HT1080 (cell line): Measurements from ENCODE around the gene QSOX2. TPM values are rescaled to one million over a fixed set of nuclear protein-coding genes. Genes with fewer than 3 reads are reported as not detected.

Source experiments
- DNase-seq: peaks from one replicate; pipeline ENCODE4 v3.0.0-alpha.2; 2015; ENCODE audit warnings: low read depth
- polyA plus RNA-seq, 2 experiments: library from polyadenylated mRNA; depleted of rRNA; stranded (reverse); fragments of >200 nt; gene quantifications; 2 replicates each; pipeline ENCODE4 v1.2.3, GENCODE V29; 2015
- total RNA-seq: library from RNA; depleted of rRNA; stranded (reverse); fragments of >200 nt; shearing (Covaris generic); gene quantifications from 2 replicates; pipeline ENCODE4 v1.2.3, GENCODE V29; 2014; rRNA removed

Gene QSOX2
- 20.1 and 21.7 TPM in 2 replicates for total RNA-seq
- 31.6 and 33.4 TPM in 2 replicates for polyA plus RNA-seq (2015; cell fraction: cytosol; rRNA removed)
- 86.5 and 87.5 TPM in 2 replicates for polyA plus RNA-seq (2015; cell fraction: nucleus; rRNA removed)

DNA sequence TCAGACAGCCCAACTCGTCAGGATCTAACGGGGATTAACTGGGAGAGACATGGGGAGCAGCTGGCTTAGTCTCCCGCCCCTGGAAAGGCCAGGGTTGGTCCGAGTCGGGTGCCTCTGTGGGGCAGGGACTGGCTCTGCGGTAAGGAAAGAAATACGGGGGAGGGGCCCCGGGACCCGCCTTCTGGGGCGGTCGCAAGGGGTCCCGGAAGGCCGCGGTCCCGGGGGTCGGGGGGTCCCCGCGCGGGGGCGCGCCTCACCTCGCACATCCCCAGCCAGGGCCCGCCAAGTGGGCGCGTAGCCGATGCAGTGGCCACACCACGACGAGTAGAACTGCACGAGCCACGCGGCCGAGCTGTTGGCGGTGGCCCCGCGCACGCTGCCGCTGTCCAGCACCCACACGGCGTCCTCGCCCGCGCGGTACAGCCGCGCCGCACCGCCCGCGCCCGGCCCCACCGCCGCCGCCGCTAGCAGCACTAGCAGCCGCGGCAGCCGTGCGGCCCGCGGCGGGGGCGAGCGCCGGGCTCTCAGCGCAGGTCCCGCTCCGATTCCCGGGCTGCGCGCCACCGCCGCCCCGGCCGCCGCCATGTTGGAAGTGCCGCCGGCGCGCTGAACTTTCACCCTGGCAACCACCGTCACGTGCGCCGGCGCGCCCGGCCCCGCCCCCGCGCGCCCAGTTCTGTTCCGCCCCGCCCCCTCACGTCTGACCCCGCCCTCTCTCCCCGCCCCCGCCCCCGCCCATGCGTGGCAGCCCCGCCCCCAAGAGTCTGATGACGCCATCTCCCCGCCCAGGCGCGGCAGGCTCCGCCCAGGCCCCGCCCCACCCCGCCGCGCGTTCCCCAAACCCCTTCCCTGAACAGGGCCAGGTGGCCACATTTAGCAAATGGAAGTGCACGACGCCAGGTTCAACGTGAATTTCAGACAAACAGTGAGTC is at the start of gene QSOX2:
QSOX2 (minus strand) TSS at position 594 of the 932 bp plus-strand sequence; CDS start at position 585, 9 bp downstream.
- DNase-seq = no peak

GRCh38 chr9:136295055-136295454 is 49.4 kb upstream of the QSOX2 start:
- no peak for DNase-seq

- DNase-seq = no peak
Observed at GRCh38 chr9:136294437-136294836, 48.8 kb upstream of the QSOX2 start.

DNA sequence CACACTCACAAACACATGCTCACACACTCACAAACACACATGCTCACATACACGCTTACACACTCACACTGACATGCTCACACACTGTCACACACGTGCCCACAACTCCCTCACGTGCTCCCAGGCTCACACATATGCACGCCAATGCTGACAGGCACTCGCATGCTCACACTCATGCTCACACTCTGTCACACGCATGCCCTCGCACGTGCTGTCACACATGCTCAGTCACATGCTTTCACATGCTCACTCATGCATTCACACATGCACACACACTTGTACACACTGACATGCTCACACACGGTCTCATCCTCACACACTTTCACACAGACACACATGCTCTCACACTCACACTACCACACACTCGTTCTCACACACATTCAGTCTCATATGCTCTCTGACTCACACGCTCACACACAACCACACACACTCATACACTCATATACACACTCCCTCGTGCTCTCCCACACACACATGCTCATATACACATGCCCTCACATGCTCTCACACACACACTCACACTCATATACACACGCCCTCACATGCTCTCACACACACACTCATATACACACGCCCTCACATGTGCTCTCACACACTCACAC is 48.0 kb upstream of the QSOX2 start:
- no peak for DNase-seq

- DNase-seq = no peak
Observed at GRCh38 chr9:136292591-136293448, 47.2 kb upstream of the QSOX2 start.

DNA sequence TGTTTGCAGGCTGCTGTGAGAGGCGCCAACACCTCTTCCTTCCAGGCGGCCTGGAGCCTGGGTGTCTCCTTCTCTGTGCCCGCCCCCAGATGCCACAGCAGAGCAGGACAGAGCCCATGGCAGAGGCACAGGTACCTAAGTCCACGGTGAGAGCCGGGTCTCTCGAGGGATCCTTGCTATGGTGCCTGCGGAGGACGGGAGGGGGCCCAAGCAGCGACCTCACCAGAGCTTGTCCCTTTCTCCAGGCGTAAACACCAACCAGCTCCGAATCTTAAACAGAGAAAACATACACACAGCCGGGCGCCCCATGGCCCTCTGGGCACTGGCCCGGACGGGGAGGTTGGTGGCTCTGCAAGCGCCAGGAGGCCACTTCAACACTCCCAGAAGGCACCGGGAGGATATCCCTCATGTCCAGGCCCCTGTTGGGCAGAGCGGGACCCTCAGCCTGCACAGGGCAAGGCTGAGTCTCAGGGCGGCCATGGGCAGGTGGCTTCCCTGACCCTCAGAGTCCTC is 46.5 kb upstream of the QSOX2 start:
- no peak for DNase-seq

- DNase-seq = no peak
Observed at GRCh38 chr9:136291306-136292025, 45.9 kb upstream of the QSOX2 start.

GRCh38 chr9:136290508-136291000 is 44.9 kb upstream of the QSOX2 start:
- no peak for DNase-seq

DNA sequence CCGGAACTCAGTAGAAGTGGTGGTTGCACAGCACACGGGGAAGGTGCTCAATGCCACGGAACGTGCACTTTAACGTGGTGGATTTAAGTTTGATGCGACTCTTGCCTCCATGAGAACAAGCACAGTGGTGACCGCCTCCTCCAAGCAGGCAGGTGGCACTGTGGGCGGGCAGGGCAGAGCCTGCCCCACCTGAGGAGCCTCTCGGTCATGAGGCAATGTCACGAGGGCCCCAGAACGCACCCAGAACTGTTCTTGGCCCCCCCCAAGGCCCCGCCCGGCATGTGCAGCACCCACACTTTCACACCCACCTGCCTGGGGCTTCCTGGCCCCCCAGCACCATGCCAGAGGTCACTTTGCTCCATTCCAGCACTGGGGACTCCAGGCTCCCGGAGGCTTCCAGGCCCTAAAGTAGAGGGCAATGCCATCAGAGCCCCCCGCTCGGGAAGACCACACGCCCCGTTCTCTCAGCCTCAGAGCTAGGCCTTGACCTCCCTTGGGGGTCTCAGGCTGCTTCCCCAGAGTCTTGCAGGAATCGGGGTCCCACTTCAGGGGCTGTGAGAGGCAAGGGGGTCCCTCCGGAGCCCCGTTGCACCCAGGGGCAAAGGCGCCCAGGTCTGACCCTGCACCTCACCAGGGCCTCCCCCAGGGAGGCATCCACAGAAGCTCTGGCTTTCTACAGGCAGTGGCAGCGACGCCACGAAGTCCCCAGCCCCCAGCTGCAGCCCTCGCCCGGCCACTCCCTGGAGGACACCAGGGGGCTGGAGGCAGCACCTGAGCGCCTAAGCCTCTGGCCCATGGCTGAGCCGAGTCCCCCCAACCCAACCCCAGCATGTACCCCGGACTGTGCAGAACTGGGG is 44.3 kb upstream of the QSOX2 start:
- DNase-seq = no peak

DNA sequence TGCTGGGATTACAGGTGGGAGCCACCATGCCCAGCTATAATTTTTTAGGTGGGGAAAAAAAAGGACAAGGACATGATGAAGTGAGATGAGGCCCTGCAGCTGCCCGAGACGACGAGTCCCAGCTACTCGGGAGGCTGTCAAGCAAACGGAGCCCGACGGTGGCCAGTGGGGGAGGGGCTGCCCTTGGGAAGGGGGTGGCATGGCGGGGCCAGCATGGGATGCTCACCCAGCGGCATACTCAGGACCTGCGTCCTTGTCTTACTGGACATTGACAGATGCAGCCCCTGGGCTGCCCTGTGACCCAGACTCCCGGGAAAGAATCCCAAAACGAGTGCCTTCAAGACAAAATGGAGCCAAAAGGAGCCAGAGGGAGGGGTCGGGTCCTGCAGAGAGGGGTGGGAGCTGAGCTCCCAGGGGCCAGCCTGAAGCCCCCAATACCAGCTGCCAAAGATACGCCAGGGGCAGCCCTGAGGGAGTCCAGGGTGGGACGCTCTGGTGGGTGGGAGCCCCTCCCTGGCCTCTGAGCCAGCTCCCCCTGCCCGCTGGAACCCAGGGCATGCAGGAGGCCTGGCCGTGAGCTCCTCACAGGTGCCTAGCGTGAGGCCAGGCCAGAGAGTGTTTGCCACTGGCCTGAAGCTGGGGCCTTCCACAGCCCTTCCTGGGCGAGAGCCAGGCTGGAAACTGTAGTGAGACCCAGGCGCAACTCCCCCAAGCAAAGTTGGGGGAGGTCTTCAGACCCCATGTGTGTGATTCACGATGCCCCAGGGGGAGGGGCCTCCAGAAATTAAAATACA is 42.5 kb upstream of the QSOX2 start:
- no peak for DNase-seq

- no peak for DNase-seq
Observed at GRCh38 chr9:136286987-136287379, 41.4 kb upstream of the QSOX2 start.

- DNase-seq = no peak
Observed at GRCh38 chr9:136286359-136286986, 40.9 kb upstream of the QSOX2 start.

GRCh38 chr9:136285501-136286358 is 40.1 kb upstream of the QSOX2 start:
- DNase-seq = no peak

DNA sequence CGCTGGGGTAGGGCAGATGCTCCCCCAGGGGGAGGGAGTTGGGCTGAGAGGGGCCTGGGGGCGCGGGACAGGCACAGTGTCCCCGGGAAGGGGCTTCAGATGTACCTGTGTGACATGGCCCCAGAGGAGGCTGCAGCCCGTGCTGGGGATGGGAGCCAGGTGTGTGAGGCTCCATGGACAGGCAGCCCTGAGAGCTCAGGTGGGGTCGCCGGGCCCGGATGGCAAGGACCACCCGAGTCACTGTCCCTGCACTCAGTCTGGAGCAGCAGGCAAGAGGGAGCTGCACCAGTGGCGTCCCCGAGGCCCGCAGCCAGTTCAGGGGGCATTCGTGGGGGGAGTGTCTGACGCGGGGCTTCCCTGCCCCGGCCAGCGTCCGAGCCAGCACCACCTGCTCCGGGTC is 39.3 kb upstream of the QSOX2 start:
- no peak for DNase-seq

DNA sequence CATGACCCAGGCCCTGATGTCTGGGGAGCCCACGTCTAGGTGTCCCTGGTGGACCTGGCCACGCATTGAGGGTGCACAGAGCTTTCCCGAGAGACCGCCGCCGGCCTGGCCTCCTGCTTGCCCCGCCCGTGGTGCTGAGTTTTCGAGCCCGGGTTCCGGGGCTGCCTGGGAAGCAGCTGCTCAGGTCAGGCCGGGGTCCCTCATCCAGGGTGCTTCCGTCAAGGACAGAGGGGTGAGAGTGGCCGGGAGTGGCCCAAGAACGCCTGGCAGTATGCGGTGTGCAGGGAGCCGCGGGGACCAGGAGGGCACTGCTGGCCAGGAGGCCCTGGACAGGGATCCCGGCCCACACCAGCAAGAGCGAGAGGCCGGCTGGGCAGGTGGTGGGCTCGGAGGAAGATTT is 38.7 kb upstream of the QSOX2 start:
- no peak for DNase-seq

DNA sequence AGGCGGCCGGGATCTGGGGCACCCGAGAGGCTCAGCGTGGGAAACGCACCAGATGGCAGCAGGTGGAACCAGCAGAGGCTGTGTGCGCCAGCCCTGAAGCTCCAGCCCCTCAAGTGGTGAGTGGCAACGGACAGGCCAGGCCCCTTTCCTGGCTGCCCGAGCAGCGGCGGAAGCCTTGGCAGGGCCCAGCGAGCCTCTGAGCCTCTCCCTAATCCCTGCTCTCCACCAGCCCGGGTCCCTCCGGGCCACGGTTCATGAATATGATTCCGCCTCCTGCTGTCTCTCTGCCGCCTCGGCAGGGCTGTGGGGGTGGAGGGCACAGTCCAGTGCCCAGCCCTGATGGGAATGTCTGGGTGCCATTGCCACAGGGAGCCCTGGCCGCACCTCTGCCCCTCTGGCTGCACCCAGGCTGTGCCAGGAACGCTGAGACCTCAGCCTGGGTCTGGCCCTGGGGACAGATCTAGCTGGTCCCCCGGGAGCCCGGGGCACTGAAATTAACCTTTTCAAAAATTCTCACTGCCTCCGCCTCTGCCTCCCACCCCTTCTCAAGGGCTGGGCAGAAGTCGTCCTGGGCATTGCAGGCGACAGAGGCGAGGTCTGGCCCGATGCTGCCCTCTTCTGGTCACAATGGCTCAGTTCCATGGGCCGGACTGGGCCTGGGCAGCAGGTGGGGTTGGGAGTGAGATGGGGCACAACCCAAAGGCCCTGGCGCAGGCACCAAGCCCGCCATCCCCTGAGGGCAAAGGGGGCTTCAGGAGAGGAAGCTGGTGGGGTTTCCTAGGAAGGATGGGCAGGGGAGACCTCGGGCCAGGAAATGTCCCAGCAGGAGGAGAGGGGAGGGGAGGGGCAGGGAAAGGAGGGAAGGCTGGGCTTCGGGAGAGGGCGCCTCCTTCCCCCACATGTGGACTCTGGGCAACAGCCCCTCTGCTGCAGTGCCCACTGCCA is 38.0 kb upstream of the QSOX2 start:
- DNase-seq = peak; percentile 77
